Islet precursor cell (in vitro differentiated cells): ENCODE measurements around the gene TBXAS1.

Experiments
- DNase-seq: peaks from one replicate; pipeline ENCODE4 v3.0.0-alpha.2; 2018

TBXAS1 gene

GRCh38 chr7:140005754-140006503 lies 176.9 kb downstream of the TBXAS1 start:
- DNase-seq: peak; percentile 88

- DNase-seq: no peak
These were observed 177.5 kb downstream of the TBXAS1 start for GRCh38 chr7:140006600-140006999.

GRCh38 chr7:140007051-140007690 lies 178.1 kb downstream of the TBXAS1 start:
- no peak for DNase-seq

- DNase-seq: no peak
These were observed 179.9 kb downstream of the TBXAS1 start for GRCh38 chr7:140008755-140009610.

GRCh38 chr7:140009735-140010134 lies 180.7 kb downstream of the TBXAS1 start:
- DNase-seq: no peak

GRCh38 chr7:140010194-140010895 lies 181.3 kb downstream of the TBXAS1 start:
- DNase-seq: no peak

GRCh38 chr7:140013676-140014075 lies 184.6 kb downstream of the TBXAS1 start:
- DNase-seq: no peak

GRCh38 chr7:140014123-140014522 lies 185.1 kb downstream of the TBXAS1 start:
- DNase-seq: no peak

GRCh38 chr7:140015471-140015970 lies 186.5 kb downstream of the TBXAS1 start:
- no peak for DNase-seq

GRCh38 chr7:140016540-140016939 lies 187.5 kb downstream of the TBXAS1 start:
- DNase-seq: no peak

- no peak for DNase-seq
These were observed 188.0 kb downstream of the TBXAS1 start for GRCh38 chr7:140017034-140017433.

- DNase-seq: no peak
These were observed 188.5 kb downstream of the TBXAS1 start for GRCh38 chr7:140017543-140017942.

- DNase-seq: no peak
These were observed 189.3 kb downstream of the TBXAS1 start for GRCh38 chr7:140018125-140019043.

- no peak for DNase-seq
These were observed 190.1 kb downstream of the TBXAS1 start for GRCh38 chr7:140019172-140019571.

GRCh38 chr7:140019606-140020005 lies 190.5 kb downstream of the TBXAS1 start:
- no peak for DNase-seq

GRCh38 chr7:140021603-140022002 lies 192.5 kb downstream of the TBXAS1 start:
- no peak for DNase-seq

GRCh38 chr7:140022582-140023211 lies 193.6 kb downstream of the TBXAS1 start:
- no peak for DNase-seq

- DNase-seq: no peak
These were observed 194.7 kb downstream of the TBXAS1 start for GRCh38 chr7:140023728-140024127.

- no peak for DNase-seq
These were observed 195.5 kb downstream of the TBXAS1 start for GRCh38 chr7:140024585-140024984.

- DNase-seq: no peak
These were observed 196.2 kb downstream of the TBXAS1 start for GRCh38 chr7:140025241-140025640.

- DNase-seq: no peak
These were observed 196.9 kb downstream of the TBXAS1 start for GRCh38 chr7:140025814-140026433.
